Measurements from ENCODE around the gene EIF1. TPM values are rescaled to one million over a fixed set of nuclear protein-coding genes. Genes with fewer than 3 reads are reported as not detected.

Gene EIF1
- total RNA-seq, 1 experiment from 2014 or later: 481 TPM

- peak; percentile 84 for TF ChIP-seq ZMAT4 (CRISPR knock-in tag; IDR thresholded peaks at IDR 0.05)
- TF ChIP-seq ZNF281 (CRISPR knock-in tag; IDR thresholded peaks at IDR 0.05): peak; percentile 58; the same call in 1 of the 2 replicates
- TF ChIP-seq ESRRA (CRISPR knock-in tag; IDR thresholded peaks at IDR 0.05; ENCODE audit: borderline replicate concordance): peak; percentile 89; the same call in 1 of the 2 replicates
- peak; percentile 72 for TF ChIP-seq FOXP4 (CRISPR knock-in tag; IDR thresholded peaks at IDR 0.05)
- no peak for TF ChIP-seq SMAD3 (CRISPR knock-in tag; IDR thresholded peaks at IDR 0.05; ENCODE audit: borderline replicate concordance)
- TF ChIP-seq ZNF219 (CRISPR knock-in tag; IDR thresholded peaks at IDR 0.05; ENCODE audit: borderline replicate concordance): no peak; the same call in 1 of the 2 replicates
- TF ChIP-seq TEAD1 (CRISPR knock-in tag; IDR thresholded peaks at IDR 0.05): peak; percentile 72
- peak; percentile 63; the same call in 1 of the 2 replicates for TF ChIP-seq ARID4B (CRISPR knock-in tag; IDR thresholded peaks at IDR 0.05; ENCODE audit: borderline replicate concordance)
- TF ChIP-seq FOXJ3 (CRISPR knock-in tag; IDR thresholded peaks at IDR 0.05; ENCODE audit: borderline replicate concordance): no peak
- TF ChIP-seq MYBL2 (CRISPR knock-in tag; IDR thresholded peaks at IDR 0.05): no peak
- peak; percentile 96 for TF ChIP-seq EMX1 (CRISPR knock-in tag; IDR thresholded peaks at IDR 0.05)
- no peak for TF ChIP-seq ZSCAN18 (CRISPR knock-in tag; IDR thresholded peaks at IDR 0.05)
Observed at GRCh38 chr17:41688641-41689496, at the start of gene EIF1 (continued).

- no peak for TF ChIP-seq KAT7 (CRISPR knock-in tag; IDR thresholded peaks at IDR 0.05; ENCODE audit: borderline replicate concordance)
- H3K27me3 Mint-ChIP-seq (ENCODE audit: low read depth): no peaks in the 10 kb centered on the region
- H3K4me3 Mint-ChIP-seq: no peak overlapping the region
- no peak overlapping the region for H3K27ac Mint-ChIP-seq
- H3K9me3 Mint-ChIP-seq: no peaks in the 10 kb centered on the region
- no peak for DNase-seq (ENCODE audit: low spot score)
- no peaks in the 10 kb centered on the region for H3K36me3 Mint-ChIP-seq
- H3K4me1 Mint-ChIP-seq: peaks cover 10% of the 10 kb centered on the region
- no peak for ATAC-seq
- POLR2A ChIA-PET: no interaction called here
- CTCF ChIA-PET: interaction anchor here (2.7 to 16.2 kb wide), 2 partner anchors 27 to 88 kb away, joined by 11 to 319 read pairs; no protein-coding TSS in a partner anchor
Observed at GRCh38 chr17:41638941-41639340, 49.7 kb upstream of the EIF1 start.

Measured in WTC11 (cell line).